Left lung (tissue), 14 donors: ENCODE measurements around the gene AGMO. TPM values are rescaled to one million over a fixed set of nuclear protein-coding genes. Genes with fewer than 3 reads are reported as not detected.

Experiments
- ATAC-seq: fragments of 200-7000 bp; cut with Tn5 transposase; one replicate; pipeline ENCODE4 v1.9.1; 2020; ENCODE audit warnings: moderate library complexity
- DNase-seq, 4 donors: peaks; one replicate each; pipeline ENCODE4 v3.0.0-alpha.2; 2013 to 2020
- H3K27ac ChIP-seq, 2 donors: fragments of 200-600 bp; sonication (generic) in 1 of 2; one replicate each; pipeline versions ENCODE4 v1.5.0 to v1.8.0; 2020 to 2021
- H3K27me3 ChIP-seq, 2 donors: fragments of 200-600 bp; sonication (generic) in 1 of 2; one replicate each; pipeline versions ENCODE4 v1.5.0 to v1.8.0; 2020 to 2021
- H3K36me3 ChIP-seq, 2 donors: fragments of 200-600 bp; sonication (generic) in 1 of 2; one replicate each; pipeline versions ENCODE4 v1.5.0 to v1.8.0; 2020 to 2021
- H3K4me1 ChIP-seq, 2 donors: fragments of 200-600 bp; one replicate each; pipeline ENCODE4 v1.8.0; 2021
- H3K4me3 ChIP-seq, 2 donors: fragments of 200-600 bp; sonication (generic) in 1 of 2; one replicate each; pipeline versions ENCODE4 v1.5.0 to v1.8.0; 2020 to 2021; ENCODE audit warnings: mild to moderate bottlenecking in 1 of 2
- H3K9me3 ChIP-seq, 2 donors: fragments of 200-600 bp; sonication (generic) in 1 of 2; one replicate each; pipeline versions ENCODE4 v1.5.0 to v1.8.0; 2020 to 2021
- intact Hi-C, 2 donors: fragments of 100-400 bp; cut with DNase I; formaldehyde crosslinking; loops; one replicate each; pipeline versions ENCODE4 v1.11.2 to v1.14.2; 2022
- long read RNA-seq, 12 donors: library from polyadenylated mRNA in 2 of 12; unstranded in 2 of 12; transcript quantifications; one replicate each; pipeline ENCODE4 v2.0.0 and lab custom pipeline, GENCODE V29; 2019 to 2026
- polyA plus RNA-seq, 6 donors: library from polyadenylated mRNA; unstranded; fragments of 120-200 nt; gene quantifications; one replicate each; pipeline ENCODE4 v1.2.1, GENCODE V29; 2013; ENCODE audit not compliant: insufficient read length in 6 of 6
- total RNA-seq, 2 donors: library from RNA; stranded (reverse); fragmentation: NEBNext Ultra II Directional; extraction: Animal tissue kit (Norgen Biotek cat#: 25700); gene quantifications; one replicate each; pipeline ENCODE4 v1.2.1, GENCODE V29; 2021
- TF ChIP-seq, protein P1 (sequence below), 2 donors: fragments of 200-600 bp; sonication (generic) in 1 of 2; IDR thresholded peaks; one replicate each; pipeline versions ENCODE4 v1.5.0 to v1.8.0; 2021; ENCODE audit warnings: antibody characterized with exemption in 2 of 2
- donor health status: DM: no; HTN: yes; CAD: no.
- donor health status: DM: no; HTN: no; CAD: no.

Gene AGMO
- total RNA-seq = under 1 TPM; 0.58 to 0.85 TPM
- polyA plus RNA-seq = under 1 TPM; 0.32 to 0.54 (median 0.40) TPM
- long read RNA-seq, donor 1, partial matches to known transcripts = 0 of 1 reads
- long read RNA-seq, donor 1, other reads (novel, unspliced or antisense) = 0 of 1 reads
- long read RNA-seq, donor 2 = 0 reads
- long read RNA-seq, donor 3 = 0 reads
- long read RNA-seq, donor 4, partial matches to known transcripts = 0 of 1 reads
- long read RNA-seq, donor 4, other reads (novel, unspliced or antisense) = 1 of 1 reads
- long read RNA-seq, donor 5 = 0 reads
- long read RNA-seq, donor 6 = 0 reads
- long read RNA-seq, donor 7 = 0 reads
- long read RNA-seq, donor 8 = 0 reads
- long read RNA-seq, donor 9 = 0 reads
- long read RNA-seq, donor 10 = 0 reads
- long read RNA-seq, donor 11 = 0 reads
- long read RNA-seq, donor 12 = 0 reads

DNA sequence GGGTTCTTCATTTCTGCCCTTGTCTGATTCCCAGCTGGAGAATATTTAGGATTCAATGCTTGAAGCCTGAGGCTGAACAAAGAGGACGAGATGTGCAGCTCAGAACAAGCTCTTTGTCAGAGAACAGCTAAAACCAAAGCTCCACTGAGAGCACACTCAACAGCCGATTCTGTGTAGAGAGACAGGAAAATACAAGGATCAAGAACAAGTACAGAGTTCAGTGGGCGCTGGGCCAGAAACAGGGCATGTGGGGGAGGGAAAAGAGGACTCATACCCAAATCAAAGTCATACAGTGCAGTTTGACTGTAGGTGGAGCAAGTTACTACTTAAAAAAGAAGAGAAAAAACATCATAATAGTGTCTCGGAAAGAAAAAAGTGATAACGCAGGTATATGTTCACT, at the start of gene AGMO:
Gene AGMO, minus strand, starts transcription at position 181 of the 400 bp plus-strand sequence.
- no peaks in the 10 kb centered on the region for H3K36me3 ChIP-seq
- TF ChIP-seq, protein P1, sequence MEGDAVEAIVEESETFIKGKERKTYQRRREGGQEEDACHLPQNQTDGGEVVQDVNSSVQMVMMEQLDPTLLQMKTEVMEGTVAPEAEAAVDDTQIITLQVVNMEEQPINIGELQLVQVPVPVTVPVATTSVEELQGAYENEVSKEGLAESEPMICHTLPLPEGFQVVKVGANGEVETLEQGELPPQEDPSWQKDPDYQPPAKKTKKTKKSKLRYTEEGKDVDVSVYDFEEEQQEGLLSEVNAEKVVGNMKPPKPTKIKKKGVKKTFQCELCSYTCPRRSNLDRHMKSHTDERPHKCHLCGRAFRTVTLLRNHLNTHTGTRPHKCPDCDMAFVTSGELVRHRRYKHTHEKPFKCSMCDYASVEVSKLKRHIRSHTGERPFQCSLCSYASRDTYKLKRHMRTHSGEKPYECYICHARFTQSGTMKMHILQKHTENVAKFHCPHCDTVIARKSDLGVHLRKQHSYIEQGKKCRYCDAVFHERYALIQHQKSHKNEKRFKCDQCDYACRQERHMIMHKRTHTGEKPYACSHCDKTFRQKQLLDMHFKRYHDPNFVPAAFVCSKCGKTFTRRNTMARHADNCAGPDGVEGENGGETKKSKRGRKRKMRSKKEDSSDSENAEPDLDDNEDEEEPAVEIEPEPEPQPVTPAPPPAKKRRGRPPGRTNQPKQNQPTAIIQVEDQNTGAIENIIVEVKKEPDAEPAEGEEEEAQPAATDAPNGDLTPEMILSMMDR (IDR thresholded peaks at IDR 0.05) = no peak
- no peaks in the 10 kb centered on the region for H3K9me3 ChIP-seq
- peak in 1 of 4 donors; percentile 9 for DNase-seq
- H3K27me3 ChIP-seq = no peaks in the 10 kb centered on the region
- intact Hi-C loops = no loop called here
- peak; percentile 49 for ATAC-seq
- no peaks in the 10 kb centered on the region for H3K4me1 ChIP-seq
- peak within 1 kb of the TSS in 1 of 2 donors; percentile 21 for H3K27ac ChIP-seq
- no peak within 1 kb of the TSS for H3K4me3 ChIP-seq

DNA sequence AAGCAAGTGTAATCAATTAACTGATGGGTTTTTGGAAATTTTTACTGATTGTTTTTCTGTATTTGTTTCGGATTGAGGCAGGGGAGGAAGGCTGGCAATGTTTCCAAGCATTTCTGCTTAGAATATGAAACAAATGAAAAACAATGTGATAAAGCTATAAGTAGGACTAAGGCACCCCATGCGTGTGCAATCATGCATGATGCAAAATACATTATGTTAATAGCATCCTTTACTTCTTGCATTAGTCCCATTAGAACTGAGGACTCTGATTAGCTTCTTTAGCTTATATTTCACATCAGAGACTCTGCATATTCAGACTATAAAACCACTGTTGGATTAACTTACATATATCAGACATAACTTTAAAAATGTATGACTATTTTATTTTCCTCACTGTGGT, 48.7 kb upstream of the AGMO start:
- Histone ChIP-seq H3K27me3 (no peaks in the 10 kb centered on the region), H3K36me3 (no peaks in the 10 kb centered on the region), H3K4me1 (no peaks in the 10 kb centered on the region), H3K4me3 (no peak overlapping the region), H3K9me3 (no peaks in the 10 kb centered on the region), H3K27ac (no peak overlapping the region)
- intact Hi-C loops = no loop called here
- TF ChIP-seq, protein P1 (IDR thresholded peaks at IDR 0.05) = no peak
- ATAC-seq = no peak
- DNase-seq = no peak

DNA sequence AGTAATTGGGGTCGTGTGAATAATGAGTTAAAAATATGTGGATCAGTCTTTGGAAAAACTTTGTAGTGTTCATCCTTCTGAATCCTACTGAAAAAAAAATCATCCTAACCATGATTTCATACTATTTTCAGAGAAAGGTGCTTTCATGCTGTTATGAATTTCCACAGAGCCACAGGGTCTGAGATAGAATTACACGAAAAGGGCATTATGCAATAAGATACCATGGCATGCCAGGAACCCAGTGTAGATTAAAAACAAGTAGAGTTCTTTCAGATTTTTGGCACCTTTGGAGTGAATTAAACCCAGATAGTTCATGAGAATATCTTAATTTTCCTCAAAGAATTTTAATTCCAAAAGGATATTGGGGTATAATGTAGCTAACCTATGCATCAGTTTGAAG, 47.5 kb upstream of the AGMO start:
- no peak for DNase-seq
- TF ChIP-seq, protein P1 (IDR thresholded peaks at IDR 0.05) = no peak
- H3K4me1 ChIP-seq = no peaks in the 10 kb centered on the region
- H3K27ac ChIP-seq = no peak overlapping the region
- H3K36me3 ChIP-seq = no peaks in the 10 kb centered on the region
- no peaks in the 10 kb centered on the region for H3K27me3 ChIP-seq
- no peak overlapping the region for H3K4me3 ChIP-seq
- intact Hi-C loops = no loop called here
- no peaks in the 10 kb centered on the region for H3K9me3 ChIP-seq
- no peak for ATAC-seq

DNA sequence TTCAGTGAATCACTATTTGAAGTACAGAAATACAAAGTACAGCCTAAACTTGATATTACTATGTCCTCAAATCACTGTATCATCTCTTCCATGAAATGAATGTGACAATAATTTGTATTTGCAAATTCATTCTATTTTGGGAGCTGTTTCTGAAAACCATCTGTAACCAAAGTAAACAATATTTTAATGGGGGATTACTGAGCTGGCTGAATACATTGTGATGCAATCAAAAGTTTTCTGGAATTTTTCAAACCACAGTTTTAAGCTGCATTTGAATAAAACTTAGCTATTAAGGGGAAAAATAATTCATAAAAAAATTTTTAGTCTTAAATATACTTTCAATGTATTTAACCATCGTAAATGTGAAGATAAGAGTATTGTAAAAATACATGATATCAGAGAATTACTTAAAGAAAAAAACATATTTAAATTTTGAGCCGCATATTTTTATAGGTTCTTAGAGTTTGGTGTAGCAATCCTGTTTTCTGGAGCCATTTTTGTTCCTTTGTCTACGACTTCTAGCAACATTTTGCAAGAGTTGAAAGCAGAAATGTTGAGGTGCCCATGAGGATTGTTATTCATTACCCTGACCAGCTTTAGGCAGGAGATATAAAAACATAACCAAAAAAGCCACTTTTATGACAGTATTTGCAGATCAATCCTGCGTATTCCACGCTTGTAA, 45.9 kb upstream of the AGMO start:
- H3K4me1 ChIP-seq = no peaks in the 10 kb centered on the region
- no peak overlapping the region for H3K27ac ChIP-seq
- DNase-seq = no peak
- no peak for ATAC-seq
- TF ChIP-seq, protein P1 (IDR thresholded peaks at IDR 0.05) = no peak
- no peak overlapping the region for H3K4me3 ChIP-seq
- no peaks in the 10 kb centered on the region for H3K36me3 ChIP-seq
- no peaks in the 10 kb centered on the region for H3K9me3 ChIP-seq
- intact Hi-C loops = no loop called here
- H3K27me3 ChIP-seq = no peaks in the 10 kb centered on the region

DNA sequence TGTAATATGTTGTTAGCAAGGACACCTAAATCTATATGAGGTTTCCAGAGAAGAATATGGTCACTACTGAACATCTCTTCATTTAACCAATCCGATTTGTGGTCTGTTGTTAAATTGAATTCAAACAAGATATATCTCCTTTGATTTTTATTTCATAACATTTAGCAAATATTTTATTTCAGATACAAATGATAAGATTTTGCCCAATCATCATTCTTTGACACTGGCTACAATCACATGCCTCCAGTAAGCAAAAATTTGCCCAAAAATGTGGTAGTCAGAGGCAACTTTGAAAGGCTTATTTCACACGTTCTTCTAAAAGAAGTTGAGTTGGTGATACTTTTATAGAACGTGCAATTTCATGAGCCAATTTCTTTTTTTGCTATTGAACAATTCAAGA, 44.7 kb upstream of the AGMO start:
- Histone ChIP-seq H3K36me3 (no peaks in the 10 kb centered on the region), H3K9me3 (no peaks in the 10 kb centered on the region), H3K4me3 (no peak overlapping the region), H3K4me1 (no peaks in the 10 kb centered on the region), H3K27me3 (no peaks in the 10 kb centered on the region), H3K27ac (no peak overlapping the region)
- intact Hi-C loops = no loop called here
- TF ChIP-seq, protein P1 (IDR thresholded peaks at IDR 0.05) = no peak
- ATAC-seq (no peak), DNase-seq (no peak)
